HTERT RPE-1 (cell line): ENCODE results near the gene TRPT1.

Experiments
- in situ Hi-C: fragments of 300-500 bp; cut with MboI; formaldehyde crosslinking; loops from 4 replicates; pipeline ENCODE4 v1.14.3; 2020; ENCODE audit warnings: low sequenced_read_pairs

The TRPT1 gene

GRCh38 chr11:64210301-64211020, 15.5 kb downstream of the TRPT1 start:
- in situ Hi-C loops = no loop called here

GRCh38 chr11:64209563-64209843, 16.5 kb downstream of the TRPT1 start:
- in situ Hi-C loops = no loop called here

GRCh38 chr11:64208796-64209562, 17.0 kb downstream of the TRPT1 start:
- in situ Hi-C loops = no loop called here

GRCh38 chr11:64208086-64208795, 17.7 kb downstream of the TRPT1 start:
- in situ Hi-C loops = no loop called here

- in situ Hi-C loops = no loop called here
These were observed 18.5 kb downstream of the TRPT1 start for GRCh38 chr11:64207256-64208085.

GRCh38 chr11:64206457-64207255, 19.3 kb downstream of the TRPT1 start, which contains the start of gene FERMT3:
Gene FERMT3 (plus strand): TSS chr11:64206721. CDS start chr11:64207365, 644 bp downstream.
- in situ Hi-C loops = no loop called here

- in situ Hi-C loops = no loop called here
These were observed 21.5 kb downstream of the TRPT1 start for GRCh38 chr11:64204464-64204989.

- in situ Hi-C loops = no loop called here
These were observed 21.9 kb downstream of the TRPT1 start for GRCh38 chr11:64204080-64204440.

GRCh38 chr11:64203421-64204079, 22.4 kb downstream of the TRPT1 start:
- in situ Hi-C loops = no loop called here

- in situ Hi-C loops = no loop called here
These were observed 23.0 kb downstream of the TRPT1 start for GRCh38 chr11:64202992-64203391.

- in situ Hi-C loops = no loop called here
These were observed 24.4 kb downstream of the TRPT1 start for GRCh38 chr11:64201543-64201942.

- in situ Hi-C loops = no loop called here
These were observed 27.5 kb downstream of the TRPT1 start for GRCh38 chr11:64198511-64198910.

- in situ Hi-C loops = no loop called here
These were observed 29.4 kb downstream of the TRPT1 start for GRCh38 chr11:64196626-64197025.

GRCh38 chr11:64192434-64192833, 33.6 kb downstream of the TRPT1 start:
- in situ Hi-C loops = no loop called here

GRCh38 chr11:64186492-64187165, 39.4 kb downstream of the TRPT1 start:
- in situ Hi-C loops = no loop called here

- in situ Hi-C loops = no loop called here
These were observed 40.1 kb downstream of the TRPT1 start, which contains the start of gene STIP1 for GRCh38 chr11:64185693-64186491. Gene STIP1 (plus strand): TSS chr11:64186171. CDS start chr11:64186262, 91 bp downstream.

GRCh38 chr11:64185175-64185692, 40.8 kb downstream of the TRPT1 start:
- in situ Hi-C loops = no loop called here

- in situ Hi-C loops = no loop called here
These were observed 42.1 kb downstream of the TRPT1 start for GRCh38 chr11:64183890-64184289.
